LNCAP (cell line): ENCODE data around the gene MYB.

ENCODE experiments used
- CTCF ChIP-seq: fragments of 450-650 bp; IDR thresholded peaks from 2 replicates; pipeline ENCODE4 v1.5.1; 2017; ENCODE audit warnings: mild to moderate bottlenecking

The MYB gene

GRCh38 chr6:135186255-135186654 lies 5.1 kb downstream of the MYB start:
- no peak for TF ChIP-seq CTCF

- no peak for TF ChIP-seq CTCF
Observed at GRCh38 chr6:135187372-135187771, 6.3 kb downstream of the MYB start.

- TF ChIP-seq CTCF: no peak
Observed at GRCh38 chr6:135188718-135189117, 7.6 kb downstream of the MYB start.

GRCh38 chr6:135189344-135189743 lies 8.2 kb downstream of the MYB start:
- TF ChIP-seq CTCF: no peak

GRCh38 chr6:135191508-135192255 lies 10.6 kb downstream of the MYB start:
- no peak for TF ChIP-seq CTCF

- no peak for TF ChIP-seq CTCF
Observed at GRCh38 chr6:135192256-135193174, 11.4 kb downstream of the MYB start.

GRCh38 chr6:135193221-135193620 lies 12.1 kb downstream of the MYB start:
- TF ChIP-seq CTCF: no peak
